ENCODE data around the gene MEDAG. TPM values are rescaled to one million over a fixed set of nuclear protein-coding genes. Genes with fewer than 3 reads are reported as not detected.

The MEDAG gene
- total RNA-seq, 3 donors from 2014 or later = 0.46 to 11.0 (median 8.9) TPM

DNA sequence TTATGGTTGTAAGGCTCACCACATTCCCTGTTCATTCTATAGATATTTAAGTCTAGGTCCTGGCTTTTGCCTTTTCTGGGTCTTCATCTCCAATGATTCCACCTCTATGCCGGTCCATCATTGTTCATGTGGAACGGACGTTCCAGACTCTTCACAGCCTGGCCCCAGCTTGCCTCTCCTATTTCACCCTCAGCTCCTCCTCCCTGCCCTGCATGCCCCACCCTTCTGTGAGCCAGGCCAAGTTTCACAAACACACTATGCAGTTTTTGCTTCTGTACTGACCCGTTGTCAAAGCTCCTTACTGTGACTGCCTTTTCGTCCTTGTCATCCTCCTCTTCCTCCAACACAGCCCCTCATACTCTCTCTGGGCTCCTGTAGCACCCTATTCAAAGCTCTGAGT, 57.7 kb downstream of the MEDAG start:
- TF ChIP-seq, protein P1, sequence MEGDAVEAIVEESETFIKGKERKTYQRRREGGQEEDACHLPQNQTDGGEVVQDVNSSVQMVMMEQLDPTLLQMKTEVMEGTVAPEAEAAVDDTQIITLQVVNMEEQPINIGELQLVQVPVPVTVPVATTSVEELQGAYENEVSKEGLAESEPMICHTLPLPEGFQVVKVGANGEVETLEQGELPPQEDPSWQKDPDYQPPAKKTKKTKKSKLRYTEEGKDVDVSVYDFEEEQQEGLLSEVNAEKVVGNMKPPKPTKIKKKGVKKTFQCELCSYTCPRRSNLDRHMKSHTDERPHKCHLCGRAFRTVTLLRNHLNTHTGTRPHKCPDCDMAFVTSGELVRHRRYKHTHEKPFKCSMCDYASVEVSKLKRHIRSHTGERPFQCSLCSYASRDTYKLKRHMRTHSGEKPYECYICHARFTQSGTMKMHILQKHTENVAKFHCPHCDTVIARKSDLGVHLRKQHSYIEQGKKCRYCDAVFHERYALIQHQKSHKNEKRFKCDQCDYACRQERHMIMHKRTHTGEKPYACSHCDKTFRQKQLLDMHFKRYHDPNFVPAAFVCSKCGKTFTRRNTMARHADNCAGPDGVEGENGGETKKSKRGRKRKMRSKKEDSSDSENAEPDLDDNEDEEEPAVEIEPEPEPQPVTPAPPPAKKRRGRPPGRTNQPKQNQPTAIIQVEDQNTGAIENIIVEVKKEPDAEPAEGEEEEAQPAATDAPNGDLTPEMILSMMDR (IDR thresholded peaks at IDR 0.05) = no peak
- no peaks in the 10 kb centered on the region for H3K36me3 ChIP-seq (ENCODE audit: low read depth)
- intact Hi-C loops (cut with DNase I, micrococcal nuclease) = no loop called here
- DNase-seq = peak in 2 of 3 donors; percentile 24 to 38
- H3K9me3 ChIP-seq = no peaks in the 10 kb centered on the region
- H3K4me1 ChIP-seq (ENCODE audit: low read depth) = no peaks in the 10 kb centered on the region
- H3K4me3 ChIP-seq = no peak overlapping the region
- peak; percentile 63 for ATAC-seq

- intact Hi-C loops (cut with DNase I, micrococcal nuclease) = no loop called here
- TF ChIP-seq, protein P1 (IDR thresholded peaks at IDR 0.05) = no peak
- H3K9me3 ChIP-seq = no peaks in the 10 kb centered on the region
- H3K4me3 ChIP-seq = no peak overlapping the region
- no peak for DNase-seq
- H3K36me3 ChIP-seq (ENCODE audit: low read depth) = no peaks in the 10 kb centered on the region
- ATAC-seq = no peak
- H3K4me1 ChIP-seq (ENCODE audit: low read depth) = no peaks in the 10 kb centered on the region
These were observed 59.3 kb downstream of the MEDAG start for GRCh38 chr13:30965380-30965779.

DNA sequence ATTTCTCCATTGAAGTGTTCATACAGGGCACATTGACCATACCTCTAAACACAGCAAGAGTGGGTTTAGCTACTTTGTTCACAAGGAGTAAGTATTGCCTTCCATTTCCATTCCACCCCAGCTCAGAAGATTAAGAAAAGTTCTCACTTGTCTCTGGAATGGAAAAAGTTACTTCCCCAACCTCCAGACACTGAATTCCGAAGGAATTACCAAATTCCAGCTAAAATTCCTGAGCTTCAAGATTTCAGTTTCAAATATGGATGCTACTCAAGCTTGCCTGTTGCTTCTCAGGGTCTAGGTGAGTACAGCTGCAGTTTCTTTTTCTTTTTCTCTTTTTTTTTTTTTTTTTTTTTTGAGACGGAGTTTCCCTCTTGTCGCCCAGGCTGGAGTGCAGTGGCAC, 60.0 kb downstream of the MEDAG start:
- TF ChIP-seq, protein P1 (IDR thresholded peaks at IDR 0.05) = no peak
- no peak overlapping the region for H3K4me3 ChIP-seq
- H3K36me3 ChIP-seq (ENCODE audit: low read depth) = no peaks in the 10 kb centered on the region
- no peaks in the 10 kb centered on the region for H3K4me1 ChIP-seq (ENCODE audit: low read depth)
- intact Hi-C loops (cut with DNase I, micrococcal nuclease) = no loop called here
- no peaks in the 10 kb centered on the region for H3K9me3 ChIP-seq
- DNase-seq (no peak), ATAC-seq (no peak)

- Histone ChIP-seq H3K9me3 (no peaks in the 10 kb centered on the region), H3K4me1 (ENCODE audit: low read depth) (no peaks in the 10 kb centered on the region), H3K4me3 (no peak overlapping the region), H3K36me3 (ENCODE audit: low read depth) (no peaks in the 10 kb centered on the region)
- intact Hi-C loops (cut with DNase I, micrococcal nuclease) = no loop called here
- TF ChIP-seq, protein P1 (IDR thresholded peaks at IDR 0.05) = no peak
- no peak for ATAC-seq
- no peak for DNase-seq
These were observed 62.8 kb downstream of the MEDAG start for GRCh38 chr13:30968846-30969245.

GRCh38 chr13:30971575-30971974, 65.5 kb downstream of the MEDAG start:
- no peak for ATAC-seq
- H3K9me3 ChIP-seq = no peaks in the 10 kb centered on the region
- TF ChIP-seq, protein P1 (IDR thresholded peaks at IDR 0.05) = no peak
- DNase-seq = no peak
- H3K36me3 ChIP-seq (ENCODE audit: low read depth) = no peaks in the 10 kb centered on the region
- no peak overlapping the region for H3K4me3 ChIP-seq
- no peaks in the 10 kb centered on the region for H3K4me1 ChIP-seq (ENCODE audit: low read depth)
- intact Hi-C loops (cut with DNase I, micrococcal nuclease) = no loop called here

GRCh38 chr13:30972888-30973377, 66.9 kb downstream of the MEDAG start:
- TF ChIP-seq, protein P1 (IDR thresholded peaks at IDR 0.05) = no peak

More at GRCh38 chr13:30972888-30973377, 66.9 kb downstream of the MEDAG start:
- peak; percentile 31 for ATAC-seq
- intact Hi-C loops (cut with DNase I, micrococcal nuclease) = no loop called here
- H3K4me3 ChIP-seq = no peak overlapping the region
- H3K9me3 ChIP-seq = no peaks in the 10 kb centered on the region
- no peaks in the 10 kb centered on the region for H3K36me3 ChIP-seq (ENCODE audit: low read depth)
- DNase-seq = peak in 1 of 3 donors; percentile 15
- H3K4me1 ChIP-seq (ENCODE audit: low read depth) = no peaks in the 10 kb centered on the region
